Measurements from ENCODE around the gene B3GALNT2.

B3GALNT2 gene

GRCh38 chr1:235513495-235514366 lies 9.5 kb upstream of the B3GALNT2 start:
- TF ChIP-seq, protein P1, sequence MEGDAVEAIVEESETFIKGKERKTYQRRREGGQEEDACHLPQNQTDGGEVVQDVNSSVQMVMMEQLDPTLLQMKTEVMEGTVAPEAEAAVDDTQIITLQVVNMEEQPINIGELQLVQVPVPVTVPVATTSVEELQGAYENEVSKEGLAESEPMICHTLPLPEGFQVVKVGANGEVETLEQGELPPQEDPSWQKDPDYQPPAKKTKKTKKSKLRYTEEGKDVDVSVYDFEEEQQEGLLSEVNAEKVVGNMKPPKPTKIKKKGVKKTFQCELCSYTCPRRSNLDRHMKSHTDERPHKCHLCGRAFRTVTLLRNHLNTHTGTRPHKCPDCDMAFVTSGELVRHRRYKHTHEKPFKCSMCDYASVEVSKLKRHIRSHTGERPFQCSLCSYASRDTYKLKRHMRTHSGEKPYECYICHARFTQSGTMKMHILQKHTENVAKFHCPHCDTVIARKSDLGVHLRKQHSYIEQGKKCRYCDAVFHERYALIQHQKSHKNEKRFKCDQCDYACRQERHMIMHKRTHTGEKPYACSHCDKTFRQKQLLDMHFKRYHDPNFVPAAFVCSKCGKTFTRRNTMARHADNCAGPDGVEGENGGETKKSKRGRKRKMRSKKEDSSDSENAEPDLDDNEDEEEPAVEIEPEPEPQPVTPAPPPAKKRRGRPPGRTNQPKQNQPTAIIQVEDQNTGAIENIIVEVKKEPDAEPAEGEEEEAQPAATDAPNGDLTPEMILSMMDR (IDR thresholded peaks at IDR 0.05; ENCODE audit: low read depth, low read length, missing control alignments) = peak; percentile 87
- H3K4me3 ChIP-seq (ENCODE audit: low read depth, low read length) = no peak overlapping the region
- DNase-seq (ENCODE audit: low read depth) = peak; percentile 62
- in situ Hi-C loops (cut with HindIII; ENCODE audit: low sequenced_read_pairs) = no loop called here

- TF ChIP-seq, protein P1 (IDR thresholded peaks at IDR 0.05; ENCODE audit: low read depth, low read length, missing control alignments) = peak; percentile 5
- in situ Hi-C loops (cut with HindIII; ENCODE audit: low sequenced_read_pairs) = no loop called here
- no peak overlapping the region for H3K4me3 ChIP-seq (ENCODE audit: low read depth, low read length)
- DNase-seq (ENCODE audit: low read depth) = no peak
Measured at GRCh38 chr1:235511470-235512240, 7.4 kb upstream of the B3GALNT2 start.

DNA sequence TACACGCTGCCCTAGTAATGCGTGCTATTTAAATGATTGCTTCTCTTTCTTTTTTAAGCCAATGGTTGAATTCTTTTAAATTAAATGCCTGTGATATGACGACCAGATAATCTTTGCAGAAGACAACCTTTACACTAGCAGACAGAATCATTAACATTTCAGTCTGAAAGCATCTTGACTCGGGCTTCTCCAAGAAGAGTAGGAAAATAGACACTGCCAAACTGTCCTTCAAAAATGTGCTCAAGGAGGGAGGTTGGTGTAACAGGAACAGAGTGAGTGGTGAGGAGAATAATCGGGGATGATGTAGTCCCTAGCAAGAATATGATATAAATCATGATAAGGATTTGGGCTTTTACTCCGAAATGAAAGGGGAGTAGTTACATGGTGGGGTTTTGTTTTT lies 6.6 kb upstream of the B3GALNT2 start:
- in situ Hi-C loops (cut with HindIII; ENCODE audit: low sequenced_read_pairs) = no loop called here
- TF ChIP-seq, protein P1 (IDR thresholded peaks at IDR 0.05; ENCODE audit: low read depth, low read length, missing control alignments) = no peak
- no peak overlapping the region for H3K4me3 ChIP-seq (ENCODE audit: low read depth, low read length)
- no peak for DNase-seq (ENCODE audit: low read depth)

DNA sequence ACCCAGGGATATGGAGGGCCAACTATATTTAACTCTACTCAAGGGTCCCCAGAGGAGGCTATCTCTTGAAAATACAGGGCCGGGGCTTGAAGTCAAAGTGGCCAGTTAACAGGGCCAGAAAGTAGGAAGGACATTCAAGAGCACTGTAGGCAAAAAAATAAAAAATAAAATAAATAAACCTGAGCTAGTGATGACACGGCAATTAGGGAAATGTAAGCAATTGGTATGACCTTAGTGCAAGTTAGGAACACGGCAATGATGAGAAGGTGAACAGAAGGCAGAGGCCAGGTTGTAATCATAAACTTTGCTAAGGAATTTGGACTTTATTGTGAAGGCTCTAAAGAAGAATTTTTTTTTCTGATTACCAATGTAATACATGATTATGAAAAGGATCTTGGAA lies 3.4 kb upstream of the B3GALNT2 start:
- in situ Hi-C loops (cut with HindIII; ENCODE audit: low sequenced_read_pairs) = no loop called here
- no peak overlapping the region for H3K4me3 ChIP-seq (ENCODE audit: low read depth, low read length)
- no peak for DNase-seq (ENCODE audit: low read depth)
- TF ChIP-seq, protein P1 (IDR thresholded peaks at IDR 0.05; ENCODE audit: low read depth, low read length, missing control alignments) = no peak

- in situ Hi-C loops (cut with HindIII; ENCODE audit: low sequenced_read_pairs) = no loop called here
- DNase-seq (ENCODE audit: low read depth) = peak; percentile 99
- TF ChIP-seq, protein P1 (IDR thresholded peaks at IDR 0.05; ENCODE audit: low read depth, low read length, missing control alignments) = peak; percentile 79
- H3K4me3 ChIP-seq (ENCODE audit: low read depth, low read length) = peak overlapping the region; percentile 78
Measured at GRCh38 chr1:235504494-235505222, 406 bp upstream of the B3GALNT2 start.
